ENCODE measurements around the gene GUCD1. TPM values are rescaled to one million over a fixed set of nuclear protein-coding genes. Genes with fewer than 3 reads are reported as not detected.
A peak's percentile ranks its signal among the peaks of the same experiment; 100 is the strongest.

GUCD1 gene
- total and polyA plus RNA-seq, 2 of the 13 experiments (the other 11 are each of a cell fraction or from before 2014, with no cell fraction given): 128 to 245 TPM

- TF ChIP-seq ZNF180 (CRISPR knock-in tag; IDR thresholded peaks at IDR 0.05; ENCODE audit: borderline replicate concordance, low read depth): no peak
- TF ChIP-seq ZNF749 (CRISPR knock-in tag; IDR thresholded peaks at IDR 0.05; ENCODE audit: borderline replicate concordance): no peak
- TF ChIP-seq PLRG1 (conservative IDR thresholded peaks at IDR 0.05): no peak
- TF ChIP-seq FOXP1 (IDR thresholded peaks at IDR 0.05): no peak
- no peak for TF ChIP-seq FOXP1 (CRISPR knock-in tag; IDR thresholded peaks at IDR 0.05)
- TF ChIP-seq ZNF713 (CRISPR knock-in tag; IDR thresholded peaks at IDR 0.05): no peak
- no peak for TF ChIP-seq ZMAT5 (CRISPR knock-in tag; IDR thresholded peaks at IDR 0.05; ENCODE audit: borderline replicate concordance, low read depth)
- TF ChIP-seq ZNF710 (CRISPR knock-in tag; IDR thresholded peaks at IDR 0.05; ENCODE audit: borderline replicate concordance): no peak
- no peak for TF ChIP-seq ZNF446 (CRISPR knock-in tag; IDR thresholded peaks at IDR 0.05)
- TF ChIP-seq MLXIP (CRISPR knock-in tag; IDR thresholded peaks at IDR 0.05; ENCODE audit: borderline replicate concordance): no peak
- TF ChIP-seq TEAD2 (CRISPR knock-in tag; IDR thresholded peaks at IDR 0.05): no peak
- no peak for TF ChIP-seq CERS6 (CRISPR knock-in tag; IDR thresholded peaks at IDR 0.05)
- no peak for TF ChIP-seq ARHGAP35 (CRISPR knock-in tag; IDR thresholded peaks at IDR 0.05; ENCODE audit: borderline replicate concordance)
- TF ChIP-seq ZNF792 (CRISPR knock-in tag; IDR thresholded peaks at IDR 0.05): 0 out of 2 replicates have a peak, but pooled peaks have one; percentile 42
- no peak for TF ChIP-seq ZNF350 (CRISPR knock-in tag; IDR thresholded peaks at IDR 0.05; ENCODE audit: borderline replicate concordance, low read depth)
- TF ChIP-seq HNF4G (IDR thresholded peaks at IDR 0.05; ENCODE audit: borderline replicate concordance, low read depth, low read length): 0 out of 2 replicates have a peak, but pooled peaks have one; percentile 11
- TF ChIP-seq HNF4G (CRISPR knock-in tag; IDR thresholded peaks at IDR 0.05; ENCODE audit: borderline replicate concordance, low read depth): no peak
- TF ChIP-seq ZNF205 (CRISPR knock-in tag; IDR thresholded peaks at IDR 0.05): 0 out of 2 replicates have a peak, but pooled peaks have one; percentile 33
- TF ChIP-seq ZNF143 (CRISPR knock-in tag; IDR thresholded peaks at IDR 0.05): no peak
- TF ChIP-seq REXO4 (CRISPR knock-in tag; IDR thresholded peaks at IDR 0.05; ENCODE audit: borderline replicate concordance): no peak
- TF ChIP-seq MAFF (IDR thresholded peaks at IDR 0.05; ENCODE audit: low read depth, low read length): no peak
- TF ChIP-seq MIER3 (CRISPR knock-in tag; IDR thresholded peaks at IDR 0.05; ENCODE audit: borderline replicate concordance): no peak
- TF ChIP-seq ZFP82 (CRISPR knock-in tag; IDR thresholded peaks at IDR 0.05; ENCODE audit: borderline replicate concordance): no peak
- TF ChIP-seq PHF21A (CRISPR knock-in tag; IDR thresholded peaks at IDR 0.05): peak; percentile 27; the same call in 1 of the 2 replicates
- no peak for TF ChIP-seq ZNF510 (CRISPR knock-in tag; IDR thresholded peaks at IDR 0.05; ENCODE audit: low read depth)
- no peak for TF ChIP-seq NFIC (IDR thresholded peaks at IDR 0.05; ENCODE audit: low read length)
- no peak for TF ChIP-seq MYC (CRISPR knock-in tag; IDR thresholded peaks at IDR 0.05; ENCODE audit: borderline replicate concordance)
Measured at GRCh38 chr22:24564376-24565058, 9.6 kb upstream of the GUCD1 start (continued).
